Neural cell (in vitro differentiated cells): ENCODE results near the gene WDR31.

ENCODE experiments used
- CTCF ChIP-seq: fragments of 450-650 bp; IDR thresholded peaks from 2 replicates; pipeline ENCODE4 v1.5.1; 2014; ENCODE audit warnings: antibody characterized with exemption, mild to moderate bottlenecking, moderate library complexity; ENCODE audit not compliant: poor library complexity, severe bottlenecking
- EP300 ChIP-seq: fragments of 450-650 bp; conservative IDR thresholded peaks from 2 replicates; pipeline ENCODE4 v1.6.1; 2014; ENCODE audit warnings: antibody characterized with exemption, mild to moderate bottlenecking, moderate library complexity; ENCODE audit not compliant: poor library complexity, severe bottlenecking
- EZH2 ChIP-seq: fragments of 200-600, 300-800 bp; shearing (Covaris generic), sonication (generic); IDR thresholded peaks from 2 replicates; pipeline ENCODE4 v1.6.1; 2014; ENCODE audit warnings: antibody characterized with exemption, low read length, borderline replicate concordance, mild to moderate bottlenecking; ENCODE audit not compliant: insufficient read depth, poor library complexity, severe bottlenecking
- POLR2AphosphoS5 ChIP-seq: IDR thresholded peaks from 2 replicates; pipeline ENCODE4 v1.6.1; 2012
- RAD21 ChIP-seq: fragments of 450-650 bp; conservative IDR thresholded peaks from 2 replicates; pipeline ENCODE4 v1.6.1; 2014; ENCODE audit warnings: antibody characterized with exemption, mild to moderate bottlenecking, moderate library complexity
- TAF1 ChIP-seq: IDR thresholded peaks from 2 replicates; pipeline ENCODE4 v1.6.1; 2012; ENCODE audit warnings: low read depth

GRCh38 chr9:113298924-113299770 is 40.9 kb downstream of the WDR31 start:
- no peak for TF ChIP-seq CTCF
- no peak for TF ChIP-seq EZH2
- TF ChIP-seq RAD21: no peak
- no peak for TF ChIP-seq POLR2AphosphoS5
- TF ChIP-seq TAF1: no peak
- no peak for TF ChIP-seq EP300
